Measurements from ENCODE around the gene TAP1. TPM values are rescaled to one million over a fixed set of nuclear protein-coding genes. Genes with fewer than 3 reads are reported as not detected.

TAP1 gene
- total RNA-seq, 2 experiments from 2014 or later, result 210 to 211 TPM

DNA sequence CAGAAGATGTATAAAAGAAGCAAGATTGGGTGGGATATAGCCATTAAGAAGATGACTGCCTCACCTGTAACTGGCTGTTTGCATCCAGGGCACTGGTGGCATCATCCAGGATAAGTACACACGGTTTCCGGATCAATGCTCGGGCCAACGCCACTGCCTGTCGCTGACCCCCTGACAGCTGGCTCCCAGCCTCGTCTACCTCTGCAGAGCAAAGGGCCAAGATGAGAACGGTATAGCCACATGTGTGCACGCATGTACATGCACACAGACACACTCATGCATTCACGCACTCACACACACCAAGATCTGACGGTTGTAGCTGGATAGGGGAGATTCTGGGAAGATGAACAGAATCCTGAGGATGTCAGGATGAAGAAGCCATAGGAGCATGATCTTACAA, 6.5 kb downstream of the TAP1 start:
- intact Hi-C loops (cut with micrococcal nuclease), result no loop called here

DNA sequence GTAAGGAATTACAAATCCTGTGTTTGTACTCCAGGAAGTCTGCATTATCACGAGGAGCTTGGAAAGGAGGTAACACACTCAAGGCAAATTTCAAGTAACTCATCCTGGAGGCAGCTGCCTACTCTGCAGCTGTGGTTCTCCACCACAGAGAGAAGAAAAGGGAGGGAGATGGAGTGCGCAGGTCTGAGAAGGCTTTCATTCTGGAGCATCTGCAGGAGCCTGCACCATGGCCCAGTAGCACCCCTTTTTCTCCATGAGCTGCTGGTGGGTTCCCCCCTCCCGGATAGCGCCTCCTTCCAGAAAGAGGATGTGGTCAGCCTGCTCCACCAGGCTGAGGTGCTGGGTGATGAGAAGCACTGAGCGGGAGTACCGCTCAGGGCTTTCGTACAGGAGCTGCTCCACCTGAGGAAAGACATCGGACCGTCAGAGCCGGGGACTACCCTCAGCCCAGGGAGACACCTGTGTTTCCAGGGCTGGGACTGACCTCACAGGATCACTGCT, 8.1 kb downstream of the TAP1 start:
- intact Hi-C loops (cut with micrococcal nuclease), result loop anchor here (2.0 kb wide), 1 partner anchor 125 kb away; no protein-coding TSS in a partner anchor
- peak overlapping the region; percentile 97 for H3K4me3 Mint-ChIP-seq
- peaks cover 94% of the 10 kb centered on the region for H3K36me3 Mint-ChIP-seq (ENCODE audit: low read depth)
- ATAC-seq (peak; percentile 7), DNase-seq (peak; percentile 67)
- ChIA-PET POLR2A (interaction anchor here (0.7 to 10.7 kb wide), 17 partner anchors 11 to 668 kb away, joined by 3 to 458 read pairs (median 6); partner anchors contain the start of genes BRD2, HLA-DQB1, PSMB9 and RPS18), CTCF (interaction anchor here (0.9 to 10.1 kb wide), 9 partner anchors 13 to 140 kb away, joined by 3 to 400 read pairs (median 4); partner anchors contain the start of genes PSMB9 and TAP1)
- peak overlapping the region; percentile 99 for H3K27ac Mint-ChIP-seq
- TF ChIP-seq, protein P1, sequence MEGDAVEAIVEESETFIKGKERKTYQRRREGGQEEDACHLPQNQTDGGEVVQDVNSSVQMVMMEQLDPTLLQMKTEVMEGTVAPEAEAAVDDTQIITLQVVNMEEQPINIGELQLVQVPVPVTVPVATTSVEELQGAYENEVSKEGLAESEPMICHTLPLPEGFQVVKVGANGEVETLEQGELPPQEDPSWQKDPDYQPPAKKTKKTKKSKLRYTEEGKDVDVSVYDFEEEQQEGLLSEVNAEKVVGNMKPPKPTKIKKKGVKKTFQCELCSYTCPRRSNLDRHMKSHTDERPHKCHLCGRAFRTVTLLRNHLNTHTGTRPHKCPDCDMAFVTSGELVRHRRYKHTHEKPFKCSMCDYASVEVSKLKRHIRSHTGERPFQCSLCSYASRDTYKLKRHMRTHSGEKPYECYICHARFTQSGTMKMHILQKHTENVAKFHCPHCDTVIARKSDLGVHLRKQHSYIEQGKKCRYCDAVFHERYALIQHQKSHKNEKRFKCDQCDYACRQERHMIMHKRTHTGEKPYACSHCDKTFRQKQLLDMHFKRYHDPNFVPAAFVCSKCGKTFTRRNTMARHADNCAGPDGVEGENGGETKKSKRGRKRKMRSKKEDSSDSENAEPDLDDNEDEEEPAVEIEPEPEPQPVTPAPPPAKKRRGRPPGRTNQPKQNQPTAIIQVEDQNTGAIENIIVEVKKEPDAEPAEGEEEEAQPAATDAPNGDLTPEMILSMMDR (IDR thresholded peaks at IDR 0.05), result no peak
- peaks cover 60% of the 10 kb centered on the region for H3K4me1 Mint-ChIP-seq (ENCODE audit: low read depth)
- no peaks in the 10 kb centered on the region for H3K9me3 Mint-ChIP-seq
- no peaks in the 10 kb centered on the region for H3K27me3 Mint-ChIP-seq

More for the DNA sequence above, 6.5 kb downstream of the TAP1 start:
- TF ChIP-seq, protein P1 (IDR thresholded peaks at IDR 0.05), result no peak
- CTCF ChIA-PET, result interaction anchor here (0.5 to 10.1 kb wide), 5 partner anchors 8 to 138 kb away, joined by 4 to 400 read pairs (median 16); partner anchors contain the start of genes PSMB9, TAP1 and TAP2
- POLR2A ChIA-PET, result interaction anchor here (1.7 to 10.7 kb wide), 4 partner anchors 8 to 125 kb away, joined by 6 to 458 read pairs (median 74); partner anchors contain the start of genes BRD2, PSMB9, TAP1 and TAP2
- no peak for ATAC-seq
- Mint-ChIP-seq H3K4me3 (peak overlapping the region; percentile 97), H3K36me3 (ENCODE audit: low read depth) (peaks cover 95% of the 10 kb centered on the region), H3K27me3 (no peaks in the 10 kb centered on the region), H3K4me1 (ENCODE audit: low read depth) (peaks cover 53% of the 10 kb centered on the region), H3K27ac (peak overlapping the region; percentile 99), H3K9me3 (no peaks in the 10 kb centered on the region)
- no peak for DNase-seq

DNA sequence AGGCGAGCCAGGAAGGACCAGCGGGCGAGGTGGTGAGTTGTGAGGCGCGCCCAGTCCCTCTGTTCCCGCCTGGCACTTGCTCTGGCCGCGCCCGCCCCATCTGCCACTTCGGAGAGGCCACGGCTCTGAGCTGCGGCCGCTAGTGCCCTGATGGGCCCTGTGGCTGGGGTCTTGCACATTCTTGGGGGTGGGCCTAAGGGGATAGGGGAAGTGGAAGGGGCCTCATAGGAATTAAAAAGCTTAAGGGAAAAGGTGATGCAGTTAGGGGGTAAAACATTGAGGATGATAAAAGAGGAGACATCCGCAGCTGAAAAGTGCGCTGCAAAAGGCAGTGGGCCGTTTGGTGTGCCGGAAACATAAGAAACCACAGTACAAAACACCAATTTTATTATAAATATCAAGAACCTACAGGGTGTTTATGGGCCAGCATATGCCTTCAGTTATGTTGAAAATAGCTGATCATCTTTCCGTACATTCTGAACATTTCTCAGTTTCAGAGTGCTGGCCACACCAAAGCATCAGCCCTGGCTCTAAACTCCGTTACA, 8.6 kb downstream of the TAP1 start:
- ATAC-seq (peak; percentile 1), DNase-seq (peak; percentile 47)
- TF ChIP-seq, protein P1 (IDR thresholded peaks at IDR 0.05), result no peak
- Mint-ChIP-seq H3K27ac (peak overlapping the region; percentile 99), H3K36me3 (ENCODE audit: low read depth) (peaks cover 94% of the 10 kb centered on the region), H3K4me3 (peak overlapping the region; percentile 97), H3K4me1 (ENCODE audit: low read depth) (peaks cover 60% of the 10 kb centered on the region), H3K27me3 (no peaks in the 10 kb centered on the region), H3K9me3 (no peaks in the 10 kb centered on the region)
- intact Hi-C loops (cut with micrococcal nuclease), result loop anchor here (2.0 kb wide), 1 partner anchor 126 kb away; no protein-coding TSS in a partner anchor
- CTCF ChIA-PET, result interaction anchor here (0.7 to 10.1 kb wide), 9 partner anchors 14 to 1324 kb away, joined by 3 to 400 read pairs (median 4); partner anchors contain the start of genes PSMB9 and TAP1
- POLR2A ChIA-PET, result interaction anchor here (1.0 to 10.7 kb wide), 16 partner anchors 11 to 427 kb away, joined by 3 to 458 read pairs (median 6); partner anchors contain the start of genes BRD2, HLA-DQB1, PSMB9 and RPS18

DNA sequence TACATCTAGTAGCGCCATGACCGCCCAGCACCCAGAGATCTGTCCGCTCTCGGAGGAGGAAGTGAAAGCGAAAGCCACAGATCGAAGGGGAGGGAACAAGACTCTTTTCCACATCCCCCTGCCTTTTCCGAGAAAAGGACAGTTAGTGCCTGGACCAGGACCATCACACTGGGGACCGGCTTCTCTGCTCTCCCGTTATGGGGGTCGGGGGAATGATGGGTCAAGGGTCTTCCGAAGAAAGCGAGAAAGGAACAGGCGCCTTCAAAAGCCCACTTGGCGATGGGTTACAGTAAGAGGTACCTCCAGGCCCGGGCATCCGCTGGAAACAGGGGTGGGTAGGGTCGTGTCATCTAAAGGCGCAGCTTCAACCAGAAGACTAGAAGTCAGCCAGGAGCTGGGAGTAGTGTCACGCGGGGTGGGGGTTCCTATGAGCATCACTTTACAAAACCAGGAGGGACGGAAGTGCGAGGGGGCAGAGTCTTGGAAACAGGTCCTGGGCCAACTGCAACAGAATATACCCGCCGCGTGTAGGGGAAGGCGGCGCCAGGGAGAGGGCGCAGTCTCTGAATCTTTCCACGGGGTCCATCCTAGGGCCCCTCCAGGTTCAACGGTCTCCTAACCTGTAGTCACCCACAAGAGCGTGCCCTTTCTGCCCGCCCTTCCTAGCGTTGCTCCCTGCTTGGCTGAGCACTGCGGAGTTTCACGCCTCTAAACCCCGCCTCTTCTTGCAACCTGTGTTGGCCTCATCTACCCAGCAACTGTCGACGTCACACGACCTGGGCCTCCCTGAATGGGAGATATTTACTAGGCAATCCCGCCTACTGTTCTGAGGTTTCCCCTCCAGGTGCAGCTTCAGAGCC, 9.3 kb downstream of the TAP1 start, which contains the start of gene PSMB8:
Gene PSMB8, minus strand, starts transcription at position 69 of the 860 bp plus-strand sequence. Its CDS starts 51 bp downstream, at position 18.
- peak within 1 kb of the TSS; percentile 99 for H3K27ac Mint-ChIP-seq
- CTCF ChIA-PET, result interaction anchor here (0.7 to 10.1 kb wide), 6 partner anchors 15 to 1324 kb away, joined by 3 to 400 read pairs (median 11); partner anchors contain the start of genes PSMB9 and TAP1
- peak within 1 kb of the TSS; percentile 97 for H3K4me3 Mint-ChIP-seq
- no peaks in the 10 kb centered on the region for H3K27me3 Mint-ChIP-seq
- ATAC-seq, result peak; percentile 75
- POLR2A ChIA-PET, result interaction anchor here (1.0 to 10.7 kb wide), 14 partner anchors 10 to 427 kb away, joined by 3 to 458 read pairs (median 8); partner anchors contain the start of genes BRD2, PSMB9, RPS18 and TAP1
- TF ChIP-seq, protein P1 (IDR thresholded peaks at IDR 0.05), result no peak
- intact Hi-C loops (cut with micrococcal nuclease), result loop anchor here (2.0 kb wide), 1 partner anchor 127 kb away; no protein-coding TSS in a partner anchor
- H3K4me1 Mint-ChIP-seq (ENCODE audit: low read depth), result peaks cover 63% of the 10 kb centered on the region
- H3K9me3 Mint-ChIP-seq, result no peaks in the 10 kb centered on the region
- peak; percentile 100 for DNase-seq
- H3K36me3 Mint-ChIP-seq (ENCODE audit: low read depth), result peaks cover 96% of the 10 kb centered on the region

All from activated CD8-positive, alpha-beta T cell treated with anti-CD3 and anti-CD28 coated beads for 36 hours (primary cell).